Testis (tissue), 3 donors: ENCODE data around the gene SCARB1. TPM values are rescaled to one million over a fixed set of nuclear protein-coding genes. Genes with fewer than 3 reads are reported as not detected.

Experiments used
- DNase-seq: peaks from one replicate; pipeline ENCODE4 v3.0.0-alpha.2; 2019
- H3K27ac ChIP-seq, 2 donors: fragments of 200-600 bp; sonication (generic); one replicate each; pipeline ENCODE4 v1.5.1; 2019
- H3K27me3 ChIP-seq: fragments of 200-600 bp; sonication (generic); one replicate; pipeline ENCODE4 v1.5.1; 2019
- H3K36me3 ChIP-seq: fragments of 200-600 bp; sonication (generic); one replicate; pipeline ENCODE4 v1.5.1; 2017; ENCODE audit warnings: low read depth; ENCODE audit errors: missing control alignments
- H3K4me1 ChIP-seq: fragments of 200-600 bp; sonication (generic); one replicate; pipeline ENCODE4 v1.5.1; 2019
- H3K4me3 ChIP-seq, 2 donors: fragments of 200-600 bp; sonication (generic); one replicate each; pipeline ENCODE4 v1.5.1; 2017 to 2019
- H3K9me3 ChIP-seq: fragments of 200-600 bp; sonication (generic); one replicate; pipeline ENCODE4 v1.5.1; 2017
- POLR2A ChIP-seq: fragments of 450-650 bp; IDR thresholded peaks from one replicate; pipeline ENCODE4 v1.6.1; 2017; ENCODE audit warnings: antibody characterized with exemption, mild to moderate bottlenecking, moderate library complexity
- WGBS, 2 donors: methylation state at CpG; one replicate each; pipeline ENCODE4 v1.1.5; 2018; 5-methylcytosine and 5-hydroxymethylcytosine counted together
- intact Hi-C: fragments of 100-400 bp; cut with DNase I; formaldehyde crosslinking; loops from one replicate; pipeline ENCODE4 v1.15.1; 2023; ENCODE audit warnings: low total_unique reads
- polyA plus RNA-seq: library from polyadenylated mRNA; stranded (reverse); fragments of 350-450 nt; fragmentation: Illumina TruSeq; extraction: RNeasy Lipid Tissue Mini Kit (QIAGEN cat#74804); gene quantifications from one replicate; pipeline ENCODE4 v1.2.3, GENCODE V29; 2014; ENCODE audit warnings: low read depth, low replicate concordance; ENCODE audit not compliant: insufficient read depth
- total RNA-seq, 2 donors: library from RNA; depleted of rRNA; stranded (reverse); fragments of >200 nt; gene quantifications; one replicate each; pipeline ENCODE4 v1.2.3, GENCODE V29; 2016
- TF ChIP-seq, protein P1 (sequence below), 3 experiments: fragments of 450-650 bp in 2 of 3; fragments of 200-600 bp in 1 of 3; sonication (generic) in 1 of 3; IDR thresholded peaks; one replicate each; pipeline ENCODE4 v1.5.1; 2016 to 2019; ENCODE audit warnings: antibody characterized with exemption in 3 of 3, mild to moderate bottlenecking in 2 of 3, moderate library complexity in 1 of 3

SCARB1 gene
- total and polyA plus RNA-seq, 3 donors from 2014 or later = 46.9 to 116 (median 73.6) TPM

DNA sequence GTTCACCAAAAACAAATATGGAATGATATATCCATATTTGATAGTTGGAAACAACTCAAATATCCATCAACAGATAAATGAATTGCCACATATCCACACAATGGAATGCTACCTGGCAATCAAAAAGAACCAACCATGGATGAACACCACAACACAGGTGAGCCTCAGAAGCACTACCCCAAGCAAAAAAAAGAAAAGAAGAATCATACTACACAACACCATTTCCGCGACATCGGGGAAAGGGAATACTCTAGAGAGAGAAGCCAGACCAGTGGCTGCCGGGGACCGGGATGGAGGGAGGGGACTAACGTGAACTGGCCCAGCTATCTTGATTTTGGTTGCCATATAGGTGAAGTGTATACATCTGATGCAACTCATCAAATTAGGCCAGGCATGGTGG is 41.4 kb downstream of the SCARB1 start:
- no peaks in the 10 kb centered on the region for H3K36me3 ChIP-seq
- H3K9me3 ChIP-seq = no peaks in the 10 kb centered on the region
- no peak for DNase-seq
- H3K4me3 ChIP-seq = no peak overlapping the region
- H3K4me1 ChIP-seq = no peaks in the 10 kb centered on the region
- WGBS, 2 donors = 90 to 97% methylated on average over 6 of the region's 6 CpGs
- H3K27me3 ChIP-seq = no peaks in the 10 kb centered on the region
- TF ChIP-seq POLR2A = no peak
- TF ChIP-seq, protein P1, sequence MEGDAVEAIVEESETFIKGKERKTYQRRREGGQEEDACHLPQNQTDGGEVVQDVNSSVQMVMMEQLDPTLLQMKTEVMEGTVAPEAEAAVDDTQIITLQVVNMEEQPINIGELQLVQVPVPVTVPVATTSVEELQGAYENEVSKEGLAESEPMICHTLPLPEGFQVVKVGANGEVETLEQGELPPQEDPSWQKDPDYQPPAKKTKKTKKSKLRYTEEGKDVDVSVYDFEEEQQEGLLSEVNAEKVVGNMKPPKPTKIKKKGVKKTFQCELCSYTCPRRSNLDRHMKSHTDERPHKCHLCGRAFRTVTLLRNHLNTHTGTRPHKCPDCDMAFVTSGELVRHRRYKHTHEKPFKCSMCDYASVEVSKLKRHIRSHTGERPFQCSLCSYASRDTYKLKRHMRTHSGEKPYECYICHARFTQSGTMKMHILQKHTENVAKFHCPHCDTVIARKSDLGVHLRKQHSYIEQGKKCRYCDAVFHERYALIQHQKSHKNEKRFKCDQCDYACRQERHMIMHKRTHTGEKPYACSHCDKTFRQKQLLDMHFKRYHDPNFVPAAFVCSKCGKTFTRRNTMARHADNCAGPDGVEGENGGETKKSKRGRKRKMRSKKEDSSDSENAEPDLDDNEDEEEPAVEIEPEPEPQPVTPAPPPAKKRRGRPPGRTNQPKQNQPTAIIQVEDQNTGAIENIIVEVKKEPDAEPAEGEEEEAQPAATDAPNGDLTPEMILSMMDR (IDR thresholded peaks at IDR 0.05) = no peak
- intact Hi-C loops = no loop called here
- no peak overlapping the region for H3K27ac ChIP-seq

DNA sequence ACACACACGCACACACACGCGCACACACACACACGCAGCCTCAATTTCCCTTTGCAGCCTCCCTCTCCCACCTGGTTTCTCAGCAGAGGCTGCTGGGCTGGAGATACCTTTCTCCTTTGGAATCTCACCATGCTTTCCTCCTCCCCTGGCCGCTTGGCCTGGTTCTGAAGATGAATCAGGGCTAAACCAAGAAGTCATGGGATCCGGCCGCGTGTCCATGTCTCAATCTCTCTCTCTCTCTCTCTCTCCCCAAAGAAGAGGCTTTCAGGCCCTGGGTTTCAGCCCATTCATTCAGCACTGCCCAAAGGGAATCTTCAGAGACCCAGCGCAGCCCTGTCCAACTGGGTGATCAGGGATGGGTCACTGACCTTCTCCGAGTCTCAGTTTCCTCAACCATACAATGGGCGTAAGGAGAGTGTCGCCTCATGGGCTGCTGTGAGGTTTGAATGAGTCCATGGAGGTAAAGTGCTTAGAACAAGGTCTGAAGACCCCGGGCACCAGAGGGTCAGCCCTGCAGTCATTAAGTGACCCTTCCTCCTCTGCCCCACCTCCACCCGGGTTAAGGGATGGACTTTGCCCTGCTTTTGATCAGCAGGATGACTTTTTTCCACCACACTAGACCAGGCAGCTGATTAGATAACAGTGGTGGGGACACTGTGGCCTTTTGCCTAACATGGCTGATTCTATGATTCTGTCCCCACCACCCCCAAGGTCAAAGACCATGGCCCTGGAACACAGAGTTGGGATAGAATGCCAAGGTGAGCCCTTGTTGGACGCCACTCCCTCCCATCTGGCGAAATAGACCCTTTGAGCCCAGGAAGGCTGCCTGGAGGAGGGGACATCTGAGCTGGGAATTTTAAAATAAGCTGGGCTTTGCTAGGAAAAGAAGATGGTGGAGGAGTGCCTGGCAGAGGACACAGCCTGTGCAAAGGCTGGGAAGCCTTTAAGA is 42.1 kb downstream of the SCARB1 start:
- no peaks in the 10 kb centered on the region for H3K36me3 ChIP-seq
- H3K27ac ChIP-seq = no peak overlapping the region
- intact Hi-C loops = no loop called here
- WGBS, 2 donors = 83 to 93% methylated on average over 16 of the region's 16 CpGs
- H3K27me3 ChIP-seq = no peaks in the 10 kb centered on the region
- no peak for DNase-seq
- TF ChIP-seq, protein P1 (IDR thresholded peaks at IDR 0.05) = no peak
- no peak for TF ChIP-seq POLR2A
- peaks cover 3% of the 10 kb centered on the region for H3K4me1 ChIP-seq
- H3K4me3 ChIP-seq = no peak overlapping the region
- H3K9me3 ChIP-seq = no peaks in the 10 kb centered on the region

DNA sequence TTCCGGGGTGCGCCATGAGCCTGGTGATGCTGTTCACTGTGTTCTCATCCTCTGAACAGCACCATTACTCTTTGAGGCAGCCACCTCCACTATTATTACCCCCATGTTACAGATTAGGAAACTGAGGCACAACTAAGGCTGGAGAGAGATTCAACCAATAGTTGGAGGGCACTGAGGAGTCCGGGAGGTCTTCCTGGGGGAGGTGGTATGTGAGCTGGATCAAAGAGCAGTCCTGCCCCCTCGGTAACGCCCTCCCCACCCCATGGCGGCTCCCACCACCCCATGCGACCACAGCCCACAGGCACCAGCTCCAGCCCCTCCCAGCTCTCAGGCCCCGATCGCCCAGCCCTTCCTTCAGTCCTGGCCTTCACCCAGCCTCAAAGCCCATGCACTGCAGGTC is 43.5 kb downstream of the SCARB1 start:
- no peak for DNase-seq
- WGBS, 2 donors = 91 to 93% methylated on average over 9 of the region's 9 CpGs
- H3K4me1 ChIP-seq = peaks cover 10% of the 10 kb centered on the region
- intact Hi-C loops = no loop called here
- H3K9me3 ChIP-seq = no peaks in the 10 kb centered on the region
- no peaks in the 10 kb centered on the region for H3K36me3 ChIP-seq
- H3K4me3 ChIP-seq = no peak overlapping the region
- TF ChIP-seq, protein P1 (IDR thresholded peaks at IDR 0.05) = no peak
- no peak for TF ChIP-seq POLR2A
- no peak overlapping the region for H3K27ac ChIP-seq
- no peaks in the 10 kb centered on the region for H3K27me3 ChIP-seq

DNA sequence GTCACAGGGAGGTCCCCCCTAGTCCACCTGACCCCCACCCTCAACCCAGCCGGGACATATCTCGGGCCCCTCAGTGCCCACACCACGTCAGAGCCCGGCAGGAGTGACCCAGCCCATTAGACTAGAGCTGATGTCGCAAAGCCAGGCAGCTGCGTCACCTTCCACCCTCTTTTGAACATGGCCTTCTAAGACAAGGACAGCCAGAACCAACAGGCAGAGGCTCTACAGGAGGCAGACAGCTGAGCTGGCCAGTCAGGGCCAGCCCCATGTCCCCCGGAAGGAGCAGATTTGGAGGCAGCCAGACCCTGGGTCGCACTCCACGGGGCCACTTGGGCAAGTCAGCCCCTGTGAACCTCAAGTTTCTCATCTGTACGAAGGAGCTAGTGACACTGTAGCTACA is 44.1 kb downstream of the SCARB1 start:
- no peak for TF ChIP-seq POLR2A
- TF ChIP-seq, protein P1 (IDR thresholded peaks at IDR 0.05) = no peak
- H3K27me3 ChIP-seq = no peaks in the 10 kb centered on the region
- H3K9me3 ChIP-seq = no peaks in the 10 kb centered on the region
- H3K36me3 ChIP-seq = no peaks in the 10 kb centered on the region
- intact Hi-C loops = no loop called here
- H3K4me3 ChIP-seq = no peak overlapping the region
- DNase-seq = no peak
- WGBS, 2 donors = 88 to 98% methylated on average over 8 to 10 of the region's 10 CpGs
- H3K4me1 ChIP-seq = peaks cover 10% of the 10 kb centered on the region
- H3K27ac ChIP-seq = no peak overlapping the region

DNA sequence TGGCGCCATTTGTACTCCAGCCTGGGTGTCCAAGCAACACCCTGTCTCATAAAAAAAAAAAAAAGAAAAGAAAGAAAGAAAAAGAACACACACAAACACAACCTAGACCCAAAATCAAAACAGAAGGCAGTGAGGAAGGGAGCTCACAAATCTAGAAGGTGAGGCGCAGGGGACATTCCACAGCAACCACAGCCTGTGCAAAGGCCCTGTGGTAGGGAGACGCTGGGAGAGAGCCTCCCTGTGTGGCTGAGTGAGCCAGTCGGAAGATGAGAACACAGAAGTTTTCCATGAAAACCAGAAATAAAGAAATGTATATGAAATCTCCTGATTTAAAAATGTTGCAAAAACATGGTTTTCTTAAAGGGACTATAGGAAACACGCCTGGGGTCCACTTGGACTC is 44.6 kb downstream of the SCARB1 start:
- H3K4me1 ChIP-seq = peaks cover 10% of the 10 kb centered on the region
- WGBS, 2 donors = 88 to 98% methylated on average over 5 of the region's 5 CpGs
- H3K9me3 ChIP-seq = no peaks in the 10 kb centered on the region
- no peak overlapping the region for H3K4me3 ChIP-seq
- TF ChIP-seq, protein P1 (IDR thresholded peaks at IDR 0.05) = no peak
- no peak for TF ChIP-seq POLR2A
- H3K27me3 ChIP-seq = no peaks in the 10 kb centered on the region
- no peak overlapping the region for H3K27ac ChIP-seq
- intact Hi-C loops = no loop called here
- no peak for DNase-seq
- no peaks in the 10 kb centered on the region for H3K36me3 ChIP-seq
